Spinal cord (tissue), 10 donors: ENCODE results near the gene AFTPH. TPM values are rescaled to one million over a fixed set of nuclear protein-coding genes. Genes with fewer than 3 reads are reported as not detected.

Experiments
- DNase-seq, 6 donors: peaks; one replicate each; pipeline versions ENCODE4 v3.0.0 to v3.0.0-alpha.2; 2013 to 2015; ENCODE audit warnings: low spot score in 6 of 6, low read depth in 4 of 6
- H3K27ac ChIP-seq: one replicate; pipeline ENCODE4 v1.5.1; 2013; ENCODE audit warnings: low read depth, low read length, control low read depth
- H3K27me3 ChIP-seq: one replicate; pipeline ENCODE4 v1.6.1; 2013; ENCODE audit warnings: low read length; ENCODE audit not compliant: control insufficient read depth, insufficient read depth
- H3K36me3 ChIP-seq: one replicate; pipeline ENCODE4 v1.6.1; 2013; ENCODE audit warnings: low read length; ENCODE audit not compliant: control insufficient read depth, insufficient read depth
- H3K4me1 ChIP-seq: one replicate; pipeline ENCODE4 v1.6.1; 2013; ENCODE audit warnings: low read length; ENCODE audit not compliant: control insufficient read depth, insufficient read depth
- H3K4me3 ChIP-seq: one replicate; pipeline ENCODE4 v1.5.1; 2013; ENCODE audit warnings: low read depth, low read length, control low read depth
- H3K9me3 ChIP-seq: one replicate; pipeline ENCODE4 v1.6.1; 2013; ENCODE audit warnings: low read length; ENCODE audit not compliant: control insufficient read depth, insufficient read depth
- WGBS: methylation state at CpG from one replicate; pipeline ENCODE4 v1.1.5; 2013; ENCODE audit warnings: missing lambda C conversion rate; ENCODE audit not compliant: insufficient coverage; 5-methylcytosine and 5-hydroxymethylcytosine counted together
- polyA plus RNA-seq, 2 donors: library from polyadenylated mRNA; unstranded; fragments of 120-200 nt; gene quantifications; one replicate each; pipeline ENCODE4 v1.2.1, GENCODE V29; 2013; ENCODE audit not compliant: insufficient read length in 2 of 2
- small RNA-seq: library from RNA; depleted of rRNA; stranded (forward); fragments of <200 nt; gene quantifications from one replicate; pipeline ENCODE3, GENCODE V24; 2014; ENCODE audit warnings: low replicate concordance
- total RNA-seq, 2 donors: library from RNA; depleted of rRNA in 1 of 2; stranded (reverse); fragments of 120-200 nt in 1 of 2; fragments of >200 nt in 1 of 2; gene quantifications; one replicate each; pipeline versions ENCODE4 v1.2.3 to v1.2.4, GENCODE V29; 2013 to 2014
- donor health status: healthy.

Gene AFTPH
- total and polyA plus RNA-seq, 4 donors, result 38.0 to 63.6 (median 50.6) TPM

DNA sequence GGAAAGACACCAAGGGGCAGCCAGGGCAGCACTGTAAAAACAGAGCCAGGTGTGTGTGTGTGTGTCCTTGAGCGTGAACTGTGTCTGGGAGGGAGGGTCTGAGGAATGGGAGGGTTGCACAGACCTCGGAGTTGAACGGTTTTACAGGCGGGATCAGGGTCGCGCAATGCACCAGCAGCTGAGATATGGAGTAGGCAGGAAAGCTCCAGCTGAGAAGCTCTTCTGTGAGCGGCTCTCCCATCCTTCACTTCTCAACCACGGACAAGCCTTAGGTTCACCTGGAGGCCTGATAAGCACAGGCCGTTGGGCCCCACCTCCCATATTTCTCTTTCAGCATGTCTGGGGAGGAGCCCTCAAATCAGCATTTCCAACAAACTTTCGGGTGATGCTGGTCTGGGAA, 117.5 kb downstream of the AFTPH start:
- no peaks in the 10 kb centered on the region for H3K27me3 ChIP-seq
- 65% methylated on average over 4 of the region's 10 CpGs for WGBS
- peaks cover 2% of the 10 kb centered on the region for H3K36me3 ChIP-seq
- H3K9me3 ChIP-seq, result no peaks in the 10 kb centered on the region
- no peak overlapping the region for H3K4me3 ChIP-seq
- H3K4me1 ChIP-seq, result peaks cover 36% of the 10 kb centered on the region
- H3K27ac ChIP-seq, result no peak overlapping the region
- no peak for DNase-seq

Small RNAs within 50 kb of the gene (small RNA-seq; reads per million reads assigned to genes)
- not detected for gene RNU6-100P

Other genes starting within 250 kb of the AFTPH start
- 10 to 100 TPM; 19.8 to 36.1 TPM for gene LGALSL, start 70.2 kb upstream of the AFTPH start, total RNA-seq
- gene LGALSL, start 70.2 kb upstream of the AFTPH start, polyA plus RNA-seq, result 10 to 100 TPM; 41.0 to 50.2 TPM
- gene SERTAD2, start 129.6 kb downstream of the AFTPH start, total RNA-seq, result 1 to 10 TPM; 5.0 to 7.7 TPM
- 10 to 100 TPM; 11.7 to 15.4 TPM for gene SERTAD2, start 129.6 kb downstream of the AFTPH start, polyA plus RNA-seq